SW480 (cell line): ENCODE measurements around the gene KLHL29.

ENCODE experiments used
- DNase-seq: peaks from one replicate; pipeline ENCODE4 v3.0.0-alpha.2; 2016; ENCODE audit warnings: low spot score

KLHL29 gene

GRCh38 chr2:23683001-23683400, 298.0 kb downstream of the KLHL29 start:
- no peak for DNase-seq

DNA sequence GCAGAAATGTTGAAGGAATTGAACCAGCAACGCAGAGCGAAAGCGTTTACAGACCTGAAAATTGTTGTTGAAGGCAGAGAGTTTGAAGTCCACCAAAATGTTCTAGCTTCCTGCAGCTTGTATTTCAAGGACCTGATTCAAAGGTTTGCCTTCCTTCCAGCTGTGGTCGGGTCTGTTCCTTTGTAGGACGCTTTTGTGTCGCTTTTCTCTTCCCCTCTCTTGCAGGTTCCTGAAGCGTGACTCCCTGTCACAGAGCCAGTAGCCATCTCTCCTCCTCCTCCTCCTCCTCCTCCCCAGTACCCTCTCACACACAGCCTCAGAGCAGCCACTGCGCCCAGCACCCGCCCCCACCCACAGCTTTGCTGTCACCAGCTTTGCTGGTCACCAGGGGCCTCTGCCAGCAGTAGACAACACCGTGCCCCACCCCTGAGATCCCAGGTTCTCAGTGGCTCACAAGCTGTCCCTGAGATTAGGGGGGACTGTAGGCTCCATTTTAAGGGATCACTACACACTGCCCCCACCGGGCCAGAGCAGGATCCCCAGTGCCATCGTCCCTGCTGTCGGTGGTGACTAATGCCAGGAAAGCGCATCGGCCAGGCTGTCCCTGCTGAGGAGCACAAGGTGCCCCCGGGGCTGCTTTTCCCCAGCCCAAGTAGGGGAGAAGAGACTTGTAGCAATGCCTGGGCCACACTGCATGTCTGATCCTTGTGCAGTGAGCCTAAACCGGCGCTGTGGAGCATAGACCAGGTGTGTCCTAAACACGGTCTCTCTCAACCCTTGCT, 299.6 kb downstream of the KLHL29 start:
- no peak for DNase-seq

DNA sequence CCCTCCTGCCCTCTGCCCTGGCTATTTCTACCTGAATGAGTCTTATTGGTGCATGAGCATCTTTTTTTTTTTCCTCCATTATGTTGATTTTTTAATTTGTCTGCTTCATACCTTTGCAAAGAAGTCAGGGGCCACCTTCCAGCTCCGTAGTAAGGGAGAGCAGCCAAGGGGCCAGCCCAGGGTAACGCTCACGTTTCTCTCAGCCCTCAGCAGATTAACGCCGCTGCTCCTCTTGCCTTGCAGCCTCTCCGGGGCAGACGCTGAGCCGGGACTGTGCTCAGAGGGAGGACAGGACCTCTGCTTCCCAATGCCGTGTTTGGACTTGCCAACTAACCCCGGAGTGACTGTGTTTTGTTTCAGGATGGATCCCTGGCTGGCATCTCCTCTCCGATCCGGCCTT, 300.2 kb downstream of the KLHL29 start:
- DNase-seq = no peak

- no peak for DNase-seq
These were observed 300.7 kb downstream of the KLHL29 start for GRCh38 chr2:23685706-23686105.

GRCh38 chr2:23686405-23687029, 301.5 kb downstream of the KLHL29 start:
- no peak for DNase-seq

GRCh38 chr2:23687214-23687613, 302.2 kb downstream of the KLHL29 start:
- no peak for DNase-seq

DNA sequence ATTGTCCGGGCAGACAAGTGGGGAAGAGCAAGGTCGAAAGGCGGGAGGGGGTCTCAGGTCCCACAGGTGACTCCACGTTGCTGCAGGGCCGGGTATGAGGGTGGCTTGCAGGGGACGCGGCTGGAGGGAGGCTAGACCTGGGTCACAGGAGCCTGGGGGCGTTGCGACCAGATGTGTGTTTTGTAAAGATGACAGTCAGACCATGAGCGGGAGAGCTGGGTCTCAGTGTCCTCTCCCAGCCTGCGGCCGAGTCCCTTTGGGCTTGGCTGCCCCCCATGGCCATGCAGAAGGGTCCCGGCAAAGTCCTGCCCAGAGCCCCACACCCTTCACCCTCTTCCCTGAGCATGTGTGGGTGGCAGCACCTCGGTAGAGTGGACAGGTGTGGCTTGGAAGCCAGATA, 302.7 kb downstream of the KLHL29 start:
- DNase-seq = no peak

DNA sequence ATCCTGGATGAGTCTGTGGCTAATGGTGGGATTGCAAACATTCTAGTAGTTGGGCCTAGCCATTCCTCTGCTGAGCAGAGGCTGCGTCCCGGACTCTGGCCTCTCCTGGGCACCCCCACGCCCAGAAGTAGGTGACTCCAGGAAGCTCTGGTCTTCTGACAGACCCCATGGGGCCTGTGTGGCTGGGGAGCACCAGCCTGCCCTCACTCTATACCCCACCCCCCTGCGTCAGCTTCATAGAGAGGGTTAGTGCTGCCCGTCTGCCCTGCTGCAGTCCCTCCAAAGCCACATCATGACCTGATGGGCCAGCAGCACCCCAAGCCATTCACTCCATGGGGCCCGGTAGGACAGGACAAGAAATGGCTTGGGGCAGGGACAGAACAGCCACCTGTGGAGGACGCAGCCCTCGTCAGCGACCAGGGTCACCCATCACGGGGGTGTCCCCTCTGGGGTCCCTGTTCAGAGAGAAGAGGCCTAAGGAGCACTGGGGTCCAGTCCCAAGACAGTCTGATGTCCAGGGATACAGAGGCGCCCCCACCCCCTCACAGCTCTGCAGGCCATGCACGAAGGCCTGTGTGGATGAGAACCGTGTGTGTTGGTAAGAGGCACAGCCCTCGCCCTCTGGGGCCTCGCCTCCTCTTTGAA, 303.6 kb downstream of the KLHL29 start:
- no peak for DNase-seq

DNA sequence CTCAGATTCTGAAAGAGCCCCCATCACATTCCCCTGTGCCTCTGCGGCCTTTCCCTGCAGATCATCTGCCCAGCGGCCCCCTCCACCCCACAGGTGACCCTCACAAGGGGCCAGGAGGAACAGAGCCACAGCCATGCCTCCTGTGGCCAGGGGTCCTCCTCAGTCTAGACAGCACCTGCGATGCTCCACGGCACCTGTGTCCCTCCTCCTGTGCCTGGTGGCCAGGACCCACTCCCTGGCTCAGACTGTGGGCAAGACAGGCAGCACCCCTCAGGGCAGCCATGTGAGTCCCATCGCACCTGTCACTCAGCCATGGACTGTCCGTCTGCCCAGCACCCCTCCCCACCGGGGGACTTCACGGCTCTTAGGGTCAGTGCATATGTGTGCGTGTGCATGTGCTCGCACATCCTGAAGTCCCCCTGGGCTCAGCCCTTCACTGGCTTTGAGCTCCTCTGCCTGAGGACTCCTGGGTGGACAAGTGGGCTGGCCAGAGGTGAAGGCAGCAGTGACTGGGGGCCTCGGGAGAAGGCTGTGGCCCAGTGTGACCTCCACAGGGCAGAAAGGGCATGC, 304.2 kb downstream of the KLHL29 start:
- DNase-seq = no peak

DNA sequence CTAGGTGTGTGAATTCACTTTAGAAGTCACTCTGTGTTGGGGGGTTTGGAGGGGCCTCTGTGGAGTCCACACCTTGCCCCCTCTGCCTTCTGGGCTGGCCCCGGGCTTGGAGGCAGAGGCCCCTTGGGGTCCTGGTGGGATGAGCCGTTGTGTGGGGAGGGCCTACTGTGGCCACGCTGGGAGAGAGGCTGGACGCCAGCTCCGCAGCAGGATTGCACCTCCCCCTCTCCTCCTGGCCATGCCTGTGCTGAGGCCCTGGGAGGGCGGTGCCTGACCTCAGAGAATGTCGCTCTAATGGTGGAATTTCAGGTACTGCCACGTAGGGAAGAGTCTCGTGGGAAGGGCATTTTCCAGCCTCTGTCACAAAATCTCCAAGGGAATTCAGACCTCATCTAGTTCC, 304.9 kb downstream of the KLHL29 start:
- no peak for DNase-seq

DNA sequence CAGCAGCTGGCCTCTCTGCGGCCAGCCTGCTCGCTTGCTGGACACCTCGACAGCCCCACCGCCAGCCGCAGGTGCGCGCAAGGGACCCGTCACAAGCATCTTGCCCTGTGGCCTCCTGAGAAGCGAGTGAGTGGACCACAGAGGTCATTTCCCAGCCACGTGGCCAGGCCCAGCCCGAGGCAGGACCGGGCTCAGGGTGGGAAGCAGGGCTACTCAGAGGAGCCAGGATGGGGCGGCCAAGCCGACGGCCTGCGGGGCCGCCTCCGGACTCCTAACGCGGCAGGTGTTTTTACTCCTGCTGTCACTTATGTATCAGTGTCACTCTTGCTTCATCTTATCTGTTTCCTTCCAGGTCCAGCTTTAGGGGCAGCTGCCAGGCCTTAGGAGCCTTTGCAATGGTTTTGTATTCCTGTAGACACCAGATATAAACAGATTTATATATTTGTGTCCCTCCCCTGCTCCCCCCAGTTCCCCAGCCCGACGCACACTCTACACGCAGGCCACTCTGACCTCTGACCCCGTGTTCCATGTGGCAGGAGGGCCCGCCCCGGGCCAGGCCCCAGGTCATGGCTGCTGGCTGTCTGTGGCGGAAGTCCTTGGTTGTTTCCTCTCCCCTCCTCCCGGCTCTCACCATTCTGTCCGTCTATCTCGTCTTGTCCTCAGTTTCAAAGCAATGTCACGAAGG, 305.6 kb downstream of the KLHL29 start:
- no peak for DNase-seq

- no peak for DNase-seq
These were observed 306.1 kb downstream of the KLHL29 start for GRCh38 chr2:23691106-23691470.

GRCh38 chr2:23691565-23691964, 306.6 kb downstream of the KLHL29 start:
- no peak for DNase-seq

GRCh38 chr2:23692263-23692662, 307.3 kb downstream of the KLHL29 start:
- no peak for DNase-seq

GRCh38 chr2:23692851-23693605, 308.0 kb downstream of the KLHL29 start:
- DNase-seq = no peak

GRCh38 chr2:23693606-23693951, 308.6 kb downstream of the KLHL29 start:
- DNase-seq = no peak

DNA sequence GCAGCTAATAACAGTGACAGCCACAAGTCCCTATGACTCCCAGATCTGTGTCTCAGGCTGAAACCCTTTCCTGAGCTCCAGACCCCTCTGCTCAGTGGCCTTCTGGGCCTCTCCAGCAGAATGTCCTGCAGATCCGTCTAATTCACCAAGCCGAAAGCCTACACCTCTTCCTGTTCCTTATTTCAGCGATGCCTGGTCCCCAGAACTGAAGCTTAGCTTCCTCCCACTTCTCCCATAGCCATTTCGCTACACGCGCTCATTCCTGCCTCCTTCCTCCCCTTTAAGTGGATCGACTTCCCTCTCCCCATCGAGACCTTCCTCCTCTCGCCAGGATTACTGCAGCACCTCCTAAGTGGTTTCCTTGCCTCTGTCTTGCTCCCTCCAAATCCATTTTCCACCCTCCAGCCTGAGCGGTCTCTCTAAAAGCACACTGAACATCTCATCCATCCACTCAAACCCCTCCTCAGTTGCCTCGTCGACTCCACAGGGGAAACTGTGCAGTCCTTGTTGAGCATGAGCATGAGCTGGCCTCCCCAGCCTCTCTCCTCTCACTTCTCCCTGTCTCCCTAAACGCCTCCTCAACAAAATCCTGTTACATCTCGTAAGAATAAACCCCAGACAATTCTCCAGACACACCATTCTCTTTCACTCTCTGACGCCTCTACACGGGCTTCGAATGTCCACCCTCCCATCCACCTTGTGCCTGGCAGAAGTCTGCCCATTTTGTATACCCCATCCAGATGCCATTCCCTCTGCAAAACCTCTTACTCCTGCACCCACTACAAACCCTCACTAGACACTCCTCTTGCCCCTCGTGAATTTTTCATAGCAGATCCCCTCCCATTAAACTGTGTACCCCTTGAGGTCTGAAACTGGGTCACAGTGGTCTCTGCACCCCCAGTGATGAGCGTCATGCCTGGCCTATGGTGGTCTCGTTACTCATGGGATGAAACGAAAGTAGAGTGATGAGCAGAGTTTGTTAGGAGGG, 309.4 kb downstream of the KLHL29 start:
- DNase-seq = no peak

- DNase-seq = no peak
These were observed 310.4 kb downstream of the KLHL29 start for GRCh38 chr2:23695214-23695889.

DNA sequence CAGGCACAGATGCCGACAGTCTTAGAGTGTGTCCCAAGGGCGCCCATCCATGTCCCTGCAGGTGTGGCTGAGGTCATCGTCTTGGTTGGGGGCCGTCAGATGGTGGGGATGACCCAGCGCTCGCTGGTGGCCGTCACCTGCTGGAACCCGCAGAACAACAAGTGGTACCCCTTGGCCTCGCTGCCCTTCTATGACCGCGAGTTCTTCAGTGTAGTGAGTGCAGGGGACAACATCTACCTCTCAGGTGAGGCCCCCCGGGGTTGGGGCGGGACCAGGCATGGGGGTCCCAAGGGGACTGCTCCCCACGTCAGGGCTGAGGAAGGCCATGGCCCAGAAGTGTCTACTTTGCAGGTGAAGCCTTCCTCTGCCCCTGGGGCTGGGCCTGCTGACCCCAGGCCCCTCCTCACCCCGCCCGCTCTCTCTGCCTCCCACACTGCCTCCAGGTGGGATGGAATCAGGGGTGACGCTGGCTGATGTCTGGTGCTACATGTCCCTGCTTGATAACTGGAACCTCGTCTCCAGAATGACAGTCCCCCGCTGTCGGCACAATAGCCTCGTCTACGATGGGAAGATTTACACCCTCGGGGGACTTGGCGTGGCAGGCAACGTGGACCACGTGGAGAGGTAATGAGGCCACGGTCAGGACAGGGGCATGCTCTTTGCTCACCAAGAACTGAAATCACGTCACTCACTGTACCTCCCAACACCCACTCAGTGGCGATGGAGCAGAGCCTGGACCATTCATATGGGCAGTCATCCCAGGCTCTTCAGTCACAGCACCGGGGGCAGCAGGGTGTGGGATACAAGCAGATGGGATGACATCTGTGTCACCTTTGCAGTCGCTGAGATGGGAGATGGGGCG, 311.1 kb downstream of the KLHL29 start:
- DNase-seq = no peak
